HG03521 (cell line): Measurements from ENCODE around the gene ITSN1.
"Not testable (repeated sequence)": the region's sequence is repeated elsewhere in the genome, so short reads cannot be mapped to it uniquely, and the experiment has no call there.

Experiments
- ATAC-seq: cut with Tn5 transposase; IDR thresholded peaks from one replicate; pipeline ENCODE4 v1.9.1; 2021; ENCODE audit warnings: mild to moderate bottlenecking, moderate library complexity; ENCODE audit not compliant: unreplicated experiment

Gene ITSN1

GRCh38 chr21:33857846-33858666 lies 215.8 kb downstream of the ITSN1 start:
- ATAC-seq, result no peak

GRCh38 chr21:33858667-33859372 lies 216.5 kb downstream of the ITSN1 start:
- no peak for ATAC-seq

GRCh38 chr21:33859373-33860102 lies 217.2 kb downstream of the ITSN1 start:
- no peak for ATAC-seq

GRCh38 chr21:33860332-33860879 lies 218.1 kb downstream of the ITSN1 start:
- no peak for ATAC-seq

GRCh38 chr21:33861125-33861524 lies 218.8 kb downstream of the ITSN1 start:
- no peak for ATAC-seq

GRCh38 chr21:33863191-33863590 lies 220.9 kb downstream of the ITSN1 start:
- ATAC-seq, result not testable (repeated sequence)

- no peak for ATAC-seq
Observed at GRCh38 chr21:33864150-33864549, 221.8 kb downstream of the ITSN1 start.

GRCh38 chr21:33865176-33865575 lies 222.9 kb downstream of the ITSN1 start:
- ATAC-seq, result no peak

- ATAC-seq, result no peak
Observed at GRCh38 chr21:33865996-33866575, 223.8 kb downstream of the ITSN1 start.

- no peak for ATAC-seq
Observed at GRCh38 chr21:33866826-33867225, 224.5 kb downstream of the ITSN1 start.

- not testable (repeated sequence) for ATAC-seq
Observed at GRCh38 chr21:33867868-33868267, 225.6 kb downstream of the ITSN1 start.

GRCh38 chr21:33869873-33870272 lies 227.6 kb downstream of the ITSN1 start:
- no peak for ATAC-seq

GRCh38 chr21:33870768-33871167 lies 228.5 kb downstream of the ITSN1 start:
- ATAC-seq, result no peak

GRCh38 chr21:33871171-33871570 lies 228.9 kb downstream of the ITSN1 start:
- no peak for ATAC-seq

- ATAC-seq, result no peak
Observed at GRCh38 chr21:33872881-33873515, 230.7 kb downstream of the ITSN1 start.

GRCh38 chr21:33874161-33874560 lies 231.9 kb downstream of the ITSN1 start:
- ATAC-seq, result no peak

GRCh38 chr21:33875026-33875695 lies 232.9 kb downstream of the ITSN1 start:
- ATAC-seq, result no peak

GRCh38 chr21:33878824-33879223 lies 236.5 kb downstream of the ITSN1 start:
- ATAC-seq, result no peak

- no peak for ATAC-seq
Observed at GRCh38 chr21:33880626-33881025, 238.3 kb downstream of the ITSN1 start.
